Measurements from ENCODE around the gene DOK3. TPM values are rescaled to one million over a fixed set of nuclear protein-coding genes. Genes with fewer than 3 reads are reported as not detected.

DOK3 gene
- total and polyA plus RNA-seq, 2 of the 13 experiments (the other 11 are each of a cell fraction or from before 2014, with no cell fraction given): 1.4 to 1.5 TPM

DNA sequence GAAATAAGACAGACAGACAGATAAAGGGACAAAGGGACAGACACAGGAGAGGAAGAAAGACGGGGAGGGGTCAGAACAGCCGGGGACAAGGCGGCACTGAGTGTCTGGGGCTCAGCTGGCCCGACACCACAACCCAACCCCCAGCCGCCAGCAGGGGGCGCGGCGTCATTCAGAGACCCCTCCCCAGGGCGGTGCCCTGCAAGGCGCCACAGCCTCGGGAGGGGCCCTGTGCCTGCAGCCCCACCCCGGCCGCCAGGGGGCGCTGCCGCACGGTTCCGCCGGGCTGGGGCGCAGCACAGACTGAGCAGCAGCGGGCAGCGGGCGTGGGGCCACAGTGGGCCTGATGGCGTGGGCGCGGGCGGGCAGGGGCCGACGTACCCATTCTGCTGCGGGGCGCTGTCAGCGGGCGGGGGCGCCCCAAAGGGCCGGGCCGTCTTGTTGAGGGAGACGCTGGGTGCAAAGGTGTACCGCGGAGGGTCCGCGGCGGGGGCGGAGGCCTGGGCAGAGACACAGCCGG, 18.1 kb downstream of the DOK3 start (continued):
- TF ChIP-seq, protein P1, sequence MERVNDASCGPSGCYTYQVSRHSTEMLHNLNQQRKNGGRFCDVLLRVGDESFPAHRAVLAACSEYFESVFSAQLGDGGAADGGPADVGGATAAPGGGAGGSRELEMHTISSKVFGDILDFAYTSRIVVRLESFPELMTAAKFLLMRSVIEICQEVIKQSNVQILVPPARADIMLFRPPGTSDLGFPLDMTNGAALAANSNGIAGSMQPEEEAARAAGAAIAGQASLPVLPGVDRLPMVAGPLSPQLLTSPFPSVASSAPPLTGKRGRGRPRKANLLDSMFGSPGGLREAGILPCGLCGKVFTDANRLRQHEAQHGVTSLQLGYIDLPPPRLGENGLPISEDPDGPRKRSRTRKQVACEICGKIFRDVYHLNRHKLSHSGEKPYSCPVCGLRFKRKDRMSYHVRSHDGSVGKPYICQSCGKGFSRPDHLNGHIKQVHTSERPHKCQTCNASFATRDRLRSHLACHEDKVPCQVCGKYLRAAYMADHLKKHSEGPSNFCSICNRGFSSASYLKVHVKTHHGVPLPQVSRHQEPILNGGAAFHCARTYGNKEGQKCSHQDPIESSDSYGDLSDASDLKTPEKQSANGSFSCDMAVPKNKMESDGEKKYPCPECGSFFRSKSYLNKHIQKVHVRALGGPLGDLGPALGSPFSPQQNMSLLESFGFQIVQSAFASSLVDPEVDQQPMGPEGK (CRISPR knock-in tag; IDR thresholded peaks at IDR 0.05): peak; percentile 94
- TF ChIP-seq ZNF878 (CRISPR knock-in tag; IDR thresholded peaks at IDR 0.05) (no peak), CBFB (CRISPR knock-in tag; IDR thresholded peaks at IDR 0.05) (0 out of 2 replicates have a peak, but pooled peaks have one; percentile 27), KDM2A (CRISPR knock-in tag; IDR thresholded peaks at IDR 0.05; ENCODE audit: borderline replicate concordance, low read depth) (peak; percentile 42; the same call in 1 of the 2 replicates), MIER3 (CRISPR knock-in tag; IDR thresholded peaks at IDR 0.05; ENCODE audit: borderline replicate concordance) (no peak), SALL1 (CRISPR knock-in tag; IDR thresholded peaks at IDR 0.05) (0 out of 2 replicates have a peak, but pooled peaks have one; percentile 40), HNRNPL (IDR thresholded peaks at IDR 0.05; ENCODE audit: low read depth, low read length) (0 out of 2 replicates have a peak, but pooled peaks have one; percentile 2)
- TF ChIP-seq, protein P2, sequence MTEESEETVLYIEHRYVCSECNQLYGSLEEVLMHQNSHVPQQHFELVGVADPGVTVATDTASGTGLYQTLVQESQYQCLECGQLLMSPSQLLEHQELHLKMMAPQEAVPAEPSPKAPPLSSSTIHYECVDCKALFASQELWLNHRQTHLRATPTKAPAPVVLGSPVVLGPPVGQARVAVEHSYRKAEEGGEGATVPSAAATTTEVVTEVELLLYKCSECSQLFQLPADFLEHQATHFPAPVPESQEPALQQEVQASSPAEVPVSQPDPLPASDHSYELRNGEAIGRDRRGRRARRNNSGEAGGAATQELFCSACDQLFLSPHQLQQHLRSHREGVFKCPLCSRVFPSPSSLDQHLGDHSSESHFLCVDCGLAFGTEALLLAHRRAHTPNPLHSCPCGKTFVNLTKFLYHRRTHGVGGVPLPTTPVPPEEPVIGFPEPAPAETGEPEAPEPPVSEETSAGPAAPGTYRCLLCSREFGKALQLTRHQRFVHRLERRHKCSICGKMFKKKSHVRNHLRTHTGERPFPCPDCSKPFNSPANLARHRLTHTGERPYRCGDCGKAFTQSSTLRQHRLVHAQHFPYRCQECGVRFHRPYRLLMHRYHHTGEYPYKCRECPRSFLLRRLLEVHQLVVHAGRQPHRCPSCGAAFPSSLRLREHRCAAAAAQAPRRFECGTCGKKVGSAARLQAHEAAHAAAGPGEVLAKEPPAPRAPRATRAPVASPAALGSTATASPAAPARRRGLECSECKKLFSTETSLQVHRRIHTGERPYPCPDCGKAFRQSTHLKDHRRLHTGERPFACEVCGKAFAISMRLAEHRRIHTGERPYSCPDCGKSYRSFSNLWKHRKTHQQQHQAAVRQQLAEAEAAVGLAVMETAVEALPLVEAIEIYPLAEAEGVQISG (CRISPR knock-in tag; IDR thresholded peaks at IDR 0.05): peak; percentile 50
- TF ChIP-seq, protein P3, sequence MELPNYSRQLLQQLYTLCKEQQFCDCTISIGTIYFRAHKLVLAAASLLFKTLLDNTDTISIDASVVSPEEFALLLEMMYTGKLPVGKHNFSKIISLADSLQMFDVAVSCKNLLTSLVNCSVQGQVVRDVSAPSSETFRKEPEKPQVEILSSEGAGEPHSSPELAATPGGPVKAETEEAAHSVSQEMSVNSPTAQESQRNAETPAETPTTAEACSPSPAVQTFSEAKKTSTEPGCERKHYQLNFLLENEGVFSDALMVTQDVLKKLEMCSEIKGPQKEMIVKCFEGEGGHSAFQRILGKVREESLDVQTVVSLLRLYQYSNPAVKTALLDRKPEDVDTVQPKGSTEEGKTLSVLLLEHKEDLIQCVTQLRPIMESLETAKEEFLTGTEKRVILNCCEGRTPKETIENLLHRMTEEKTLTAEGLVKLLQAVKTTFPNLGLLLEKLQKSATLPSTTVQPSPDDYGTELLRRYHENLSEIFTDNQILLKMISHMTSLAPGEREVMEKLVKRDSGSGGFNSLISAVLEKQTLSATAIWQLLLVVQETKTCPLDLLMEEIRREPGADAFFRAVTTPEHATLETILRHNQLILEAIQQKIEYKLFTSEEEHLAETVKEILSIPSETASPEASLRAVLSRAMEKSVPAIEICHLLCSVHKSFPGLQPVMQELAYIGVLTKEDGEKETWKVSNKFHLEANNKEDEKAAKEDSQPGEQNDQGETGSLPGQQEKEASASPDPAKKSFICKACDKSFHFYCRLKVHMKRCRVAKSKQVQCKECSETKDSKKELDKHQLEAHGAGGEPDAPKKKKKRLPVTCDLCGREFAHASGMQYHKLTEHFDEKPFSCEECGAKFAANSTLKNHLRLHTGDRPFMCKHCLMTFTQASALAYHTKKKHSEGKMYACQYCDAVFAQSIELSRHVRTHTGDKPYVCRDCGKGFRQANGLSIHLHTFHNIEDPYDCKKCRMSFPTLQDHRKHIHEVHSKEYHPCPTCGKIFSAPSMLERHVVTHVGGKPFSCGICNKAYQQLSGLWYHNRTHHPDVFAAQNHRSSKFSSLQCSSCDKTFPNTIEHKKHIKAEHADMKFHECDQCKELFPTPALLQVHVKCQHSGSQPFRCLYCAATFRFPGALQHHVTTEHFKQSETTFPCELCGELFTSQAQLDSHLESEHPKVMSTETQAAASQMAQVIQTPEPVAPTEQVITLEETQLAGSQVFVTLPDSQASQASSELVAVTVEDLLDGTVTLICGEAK (IDR thresholded peaks at IDR 0.05): no peak
- TF ChIP-seq, protein P3 (CRISPR knock-in tag; IDR thresholded peaks at IDR 0.05): 0 out of 2 replicates have a peak, but pooled peaks have one; percentile 28
- TF ChIP-seq, protein P4, sequence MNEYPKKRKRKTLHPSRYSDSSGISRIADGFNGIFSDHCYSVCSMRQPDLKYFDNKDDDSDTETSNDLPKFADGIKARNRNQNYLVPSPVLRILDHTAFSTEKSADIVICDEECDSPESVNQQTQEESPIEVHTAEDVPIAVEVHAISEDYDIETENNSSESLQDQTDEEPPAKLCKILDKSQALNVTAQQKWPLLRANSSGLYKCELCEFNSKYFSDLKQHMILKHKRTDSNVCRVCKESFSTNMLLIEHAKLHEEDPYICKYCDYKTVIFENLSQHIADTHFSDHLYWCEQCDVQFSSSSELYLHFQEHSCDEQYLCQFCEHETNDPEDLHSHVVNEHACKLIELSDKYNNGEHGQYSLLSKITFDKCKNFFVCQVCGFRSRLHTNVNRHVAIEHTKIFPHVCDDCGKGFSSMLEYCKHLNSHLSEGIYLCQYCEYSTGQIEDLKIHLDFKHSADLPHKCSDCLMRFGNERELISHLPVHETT (CRISPR knock-in tag; conservative IDR thresholded peaks at IDR 0.05): no peak
- TF ChIP-seq, protein P5, sequence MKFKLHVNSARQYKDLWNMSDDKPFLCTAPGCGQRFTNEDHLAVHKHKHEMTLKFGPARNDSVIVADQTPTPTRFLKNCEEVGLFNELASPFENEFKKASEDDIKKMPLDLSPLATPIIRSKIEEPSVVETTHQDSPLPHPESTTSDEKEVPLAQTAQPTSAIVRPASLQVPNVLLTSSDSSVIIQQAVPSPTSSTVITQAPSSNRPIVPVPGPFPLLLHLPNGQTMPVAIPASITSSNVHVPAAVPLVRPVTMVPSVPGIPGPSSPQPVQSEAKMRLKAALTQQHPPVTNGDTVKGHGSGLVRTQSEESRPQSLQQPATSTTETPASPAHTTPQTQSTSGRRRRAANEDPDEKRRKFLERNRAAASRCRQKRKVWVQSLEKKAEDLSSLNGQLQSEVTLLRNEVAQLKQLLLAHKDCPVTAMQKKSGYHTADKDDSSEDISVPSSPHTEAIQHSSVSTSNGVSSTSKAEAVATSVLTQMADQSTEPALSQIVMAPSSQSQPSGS (CRISPR knock-in tag; IDR thresholded peaks at IDR 0.05): 0 out of 2 replicates have a peak, but pooled peaks have one; percentile 35
